Activated CD8-positive, alpha-beta memory T cell treated with anti-CD3 and anti-CD28 coated beads, Interleukin-2, amount 50 U/mL, for 48 hours (primary cell): ENCODE measurements around the gene NIPBL.
"Not testable (repeated sequence)": the region's sequence is repeated elsewhere in the genome, so short reads cannot be mapped to it uniquely, and the experiment has no call there.

Source experiments
- DNase-seq: peaks from one replicate; pipeline ENCODE4 v3.0.0-alpha.2; 2020

Gene NIPBL

GRCh38 chr5:36950586-36951457 is 74.3 kb downstream of the NIPBL start:
- no peak for DNase-seq

- no peak for DNase-seq
These were observed 76.5 kb downstream of the NIPBL start for GRCh38 chr5:36953043-36953442.

- no peak for DNase-seq
These were observed 81.5 kb downstream of the NIPBL start for GRCh38 chr5:36957953-36958537.

- no peak for DNase-seq
These were observed 82.0 kb downstream of the NIPBL start for GRCh38 chr5:36958612-36959011.

DNA sequence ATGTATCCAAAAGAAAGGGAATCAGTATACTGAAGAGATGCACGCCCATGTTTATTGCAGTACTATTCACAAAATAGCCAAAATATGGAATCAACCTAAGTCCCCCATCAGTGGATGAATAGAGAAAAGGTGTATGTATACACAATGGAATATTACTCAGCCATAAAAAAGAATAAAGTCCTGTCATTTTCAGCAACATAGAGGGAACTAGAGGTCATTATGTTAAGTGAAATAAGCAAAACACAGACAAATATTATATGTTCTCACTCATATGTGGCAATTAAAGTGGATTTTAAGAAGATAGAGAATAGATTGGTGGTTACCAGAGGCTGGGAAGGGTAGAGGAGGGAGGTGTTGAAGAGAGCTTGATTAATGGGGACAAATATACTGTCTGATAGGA is 88.6 kb downstream of the NIPBL start:
- DNase-seq = no peak

GRCh38 chr5:36969700-36970395 is 93.3 kb downstream of the NIPBL start:
- no peak for DNase-seq

DNA sequence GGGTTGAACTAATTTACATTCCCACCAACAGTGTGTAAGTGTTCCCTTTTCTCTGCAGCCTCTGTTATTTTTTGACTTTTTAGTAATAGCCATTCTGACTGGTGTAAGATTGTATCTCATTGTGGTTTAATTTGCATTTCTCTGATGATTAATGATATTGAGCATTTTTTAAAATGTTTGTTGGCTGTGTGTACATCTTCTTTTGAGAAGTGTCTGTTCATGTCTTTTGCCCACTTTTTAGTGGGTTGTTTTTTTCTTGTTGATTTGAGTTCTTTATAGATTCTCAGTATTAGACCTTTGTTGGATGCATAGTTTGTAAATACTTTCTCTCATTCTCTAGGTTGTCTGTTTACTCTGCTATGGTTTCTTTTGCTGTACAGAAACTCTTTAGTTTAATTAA is 101.6 kb downstream of the NIPBL start:
- no peak for DNase-seq

DNA sequence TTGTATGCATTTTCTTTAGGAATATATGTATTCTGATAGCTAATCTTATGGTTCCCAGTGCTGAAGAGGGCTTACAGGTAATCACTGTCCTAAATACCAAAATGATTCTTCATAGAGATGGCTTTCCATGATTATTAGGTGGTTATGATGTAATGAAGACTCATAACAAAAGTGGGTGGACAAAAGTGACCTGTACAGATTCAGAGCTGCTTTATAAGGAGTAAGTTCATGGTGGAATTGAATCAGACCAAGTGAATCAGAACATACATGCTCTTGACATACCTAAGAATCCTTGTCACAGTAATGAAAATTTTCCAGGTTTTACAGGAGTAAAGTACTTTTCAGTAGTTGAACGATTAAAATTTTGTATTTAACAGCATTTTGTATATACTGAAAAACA is 105.6 kb downstream of the NIPBL start:
- DNase-seq = no peak

GRCh38 chr5:36985387-36985786 is 108.8 kb downstream of the NIPBL start:
- no peak for DNase-seq

- DNase-seq = no peak
These were observed 111.8 kb downstream of the NIPBL start for GRCh38 chr5:36988396-36988795.

GRCh38 chr5:36998578-36998977 is 122.0 kb downstream of the NIPBL start:
- no peak for DNase-seq

DNA sequence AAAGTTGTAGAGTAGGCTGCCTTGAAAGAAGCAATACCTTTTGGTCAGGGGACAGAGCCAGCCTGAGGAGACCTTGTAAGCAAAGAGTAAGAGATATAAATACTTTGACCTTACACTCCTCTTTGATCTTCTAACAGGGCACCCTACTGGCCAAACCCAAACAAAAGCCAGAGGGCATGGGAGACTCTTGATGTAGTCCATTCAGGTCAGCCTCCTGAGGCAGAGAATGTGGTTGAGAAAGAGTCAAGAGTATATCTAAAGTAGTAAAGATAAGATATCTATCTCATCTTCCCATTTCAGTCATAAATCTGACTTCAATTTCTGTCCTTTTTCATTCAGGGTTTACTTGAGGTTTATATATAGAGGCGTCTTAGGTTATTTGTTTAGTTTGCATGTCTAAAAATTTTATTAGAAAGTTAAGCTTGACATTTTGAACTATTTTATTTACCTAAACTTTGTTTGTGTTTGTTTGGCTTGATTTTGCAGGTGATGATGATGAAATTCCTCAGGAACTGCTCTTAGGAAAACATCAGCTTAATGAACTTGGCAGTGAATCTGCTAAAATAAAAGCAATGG is 125.7 kb downstream of the NIPBL start:
- no peak for DNase-seq

DNA sequence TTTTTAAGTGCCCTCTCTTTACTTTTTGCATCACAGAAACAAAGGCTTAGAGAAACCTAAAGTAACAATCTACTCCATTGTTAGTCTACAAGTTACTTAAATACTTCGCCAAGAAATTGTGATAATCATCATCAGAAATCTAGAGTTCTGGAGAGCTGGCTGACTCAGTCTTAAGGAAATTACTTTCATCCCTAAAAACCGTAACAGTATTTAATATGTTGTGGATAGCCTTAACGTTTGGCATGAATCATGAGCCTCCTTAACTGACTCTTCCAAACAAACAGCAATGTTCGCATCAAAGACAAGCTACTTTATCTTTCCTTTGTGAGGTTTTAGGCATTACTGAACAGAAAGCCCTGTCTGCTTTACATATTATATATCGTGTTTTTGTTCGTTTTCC is 128.7 kb downstream of the NIPBL start:
- DNase-seq = no peak

DNA sequence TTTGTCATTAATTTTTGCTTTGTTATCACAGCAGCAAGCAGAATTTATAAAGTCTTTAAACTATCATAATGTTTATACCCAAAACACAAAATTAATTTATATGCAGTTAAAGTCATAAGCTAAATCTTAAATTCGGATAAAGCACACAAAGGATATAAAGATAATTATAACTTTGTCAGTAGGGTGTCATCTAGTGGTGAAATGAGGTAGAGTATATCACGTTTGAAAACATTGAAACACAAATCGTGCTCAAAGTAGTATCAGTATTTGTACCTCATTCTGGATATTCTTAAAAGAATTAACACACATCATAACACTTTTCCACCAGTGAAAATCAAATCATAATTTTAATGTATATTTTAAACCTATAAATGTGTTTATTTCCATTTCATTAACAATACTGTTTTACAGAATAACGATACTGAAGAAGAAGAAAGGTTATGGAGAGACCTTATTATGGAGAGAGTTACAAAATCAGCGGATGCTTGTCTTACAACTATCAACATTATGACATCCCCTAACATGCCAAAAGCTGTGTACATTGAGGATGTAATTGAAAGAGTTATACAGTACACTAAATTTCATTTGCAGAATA is 129.5 kb downstream of the NIPBL start:
- no peak for DNase-seq

DNA sequence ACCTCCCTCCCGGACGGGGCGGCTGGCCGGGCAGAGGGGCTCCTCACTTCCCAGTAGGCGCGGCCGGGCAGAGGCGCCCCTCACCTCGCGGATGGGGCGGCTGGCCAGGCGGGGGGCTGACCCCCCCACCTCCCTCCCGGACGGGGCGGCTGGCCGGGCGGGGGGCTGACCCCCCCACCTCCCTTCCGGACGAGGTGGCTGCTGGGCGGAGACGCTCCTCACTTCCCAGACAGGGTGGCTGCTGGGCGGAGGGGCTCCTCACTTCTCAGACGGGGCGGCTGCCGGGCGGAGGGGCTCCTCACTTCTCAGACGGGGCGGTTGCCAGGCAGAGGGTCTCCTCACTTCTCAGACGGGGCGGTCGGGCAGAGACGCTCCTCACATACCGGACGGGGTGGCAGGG is 136.6 kb downstream of the NIPBL start:
- DNase-seq = not testable (repeated sequence)

GRCh38 chr5:37014321-37014720 is 137.8 kb downstream of the NIPBL start:
- DNase-seq = no peak

DNA sequence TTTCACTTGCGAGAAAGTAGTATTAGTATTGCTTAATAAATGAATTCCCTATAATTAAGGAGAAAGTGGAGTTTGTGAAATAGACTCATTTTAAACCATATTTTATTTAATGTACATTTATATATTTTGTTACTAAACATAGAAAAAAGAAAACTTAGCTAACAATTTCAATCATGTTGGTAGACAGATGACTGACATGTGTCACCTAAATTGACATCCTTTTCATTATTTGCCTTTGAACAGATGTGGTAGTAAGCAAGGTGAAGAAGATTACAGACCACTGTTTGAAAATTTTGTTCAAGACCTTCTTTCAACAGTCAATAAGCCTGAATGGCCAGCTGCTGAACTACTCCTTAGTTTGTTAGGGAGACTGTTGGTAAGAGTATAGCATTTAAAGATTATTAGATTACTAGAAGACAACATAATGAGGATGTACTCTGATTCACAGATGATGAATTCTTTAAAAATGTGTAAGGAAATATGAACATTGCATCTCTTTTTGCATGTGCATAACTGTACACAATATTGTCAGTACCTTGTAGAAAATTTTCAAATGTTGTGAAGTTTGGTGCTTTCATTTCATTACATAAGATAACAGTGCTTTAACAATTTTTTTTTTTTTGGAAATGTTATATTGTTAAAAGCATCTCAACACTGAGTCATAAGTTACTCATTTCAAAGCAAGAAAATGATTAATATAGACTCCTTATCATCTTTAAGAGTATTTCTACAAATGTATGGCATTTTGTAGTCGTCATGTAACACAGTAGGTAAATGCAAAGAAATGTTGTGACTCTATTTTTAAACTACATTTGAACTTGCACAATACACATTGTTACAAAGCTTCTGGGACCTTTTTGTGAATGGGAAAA is 139.5 kb downstream of the NIPBL start:
- DNase-seq = no peak

DNA sequence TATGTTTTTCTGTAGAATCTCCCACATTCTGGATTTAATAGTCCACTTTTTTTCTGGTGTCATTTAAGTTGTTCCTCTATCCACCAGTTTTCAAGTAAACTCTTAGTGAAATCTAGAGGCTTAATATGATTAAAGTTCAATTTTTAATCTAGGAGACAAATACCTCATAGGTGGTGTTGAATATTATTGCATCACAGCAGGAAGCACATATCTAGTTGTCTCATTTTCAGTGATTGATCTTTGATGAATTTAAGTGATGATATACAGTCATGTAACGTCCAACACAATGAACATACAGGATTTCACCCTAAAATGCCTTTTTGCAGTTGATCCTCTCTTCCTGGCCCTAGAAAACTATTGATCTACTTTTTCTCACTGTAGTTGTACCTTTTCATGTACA is 152.3 kb downstream of the NIPBL start:
- no peak for DNase-seq

- no peak for DNase-seq
These were observed 152.9 kb downstream of the NIPBL start for GRCh38 chr5:37029436-37029835.

DNA sequence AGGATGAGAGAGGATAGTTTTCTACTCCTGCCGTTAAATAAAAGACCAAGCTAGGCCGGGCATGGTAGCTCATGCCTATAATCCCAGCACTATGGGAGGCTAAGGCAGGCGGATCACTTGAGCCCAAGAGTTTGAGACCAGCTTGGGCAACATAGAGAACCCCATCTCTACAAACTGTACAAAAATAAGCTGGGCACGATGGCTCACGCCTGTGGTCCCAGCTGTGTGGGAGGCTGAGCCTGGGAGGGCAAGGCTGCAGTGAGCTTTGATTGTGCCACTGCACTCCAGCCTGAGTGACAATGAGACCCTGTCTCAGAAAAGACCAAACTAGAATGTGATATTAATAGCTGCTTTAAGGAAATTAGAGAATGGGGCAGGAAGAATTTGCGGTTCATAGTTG is 158.4 kb downstream of the NIPBL start:
- DNase-seq = no peak

DNA sequence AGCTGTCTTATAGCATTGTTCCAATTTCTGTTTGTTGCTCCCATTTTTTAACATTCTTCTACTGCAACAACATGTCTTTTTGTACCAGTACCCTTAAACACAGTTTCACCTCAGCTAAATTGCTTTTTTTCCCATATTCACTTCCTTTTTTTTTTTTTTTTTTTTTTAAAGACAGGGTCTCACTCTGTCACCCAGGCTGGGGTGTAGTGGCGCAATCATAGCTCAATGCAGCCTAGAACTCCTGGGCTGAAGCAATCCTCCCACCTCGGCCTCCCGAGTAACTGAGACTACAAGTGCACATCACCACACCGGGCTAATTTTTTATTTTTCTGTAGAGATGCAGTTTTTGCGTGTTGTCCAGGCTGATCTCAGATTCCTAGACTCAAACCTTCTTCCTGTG is 161.3 kb downstream of the NIPBL start:
- DNase-seq = no peak

DNA sequence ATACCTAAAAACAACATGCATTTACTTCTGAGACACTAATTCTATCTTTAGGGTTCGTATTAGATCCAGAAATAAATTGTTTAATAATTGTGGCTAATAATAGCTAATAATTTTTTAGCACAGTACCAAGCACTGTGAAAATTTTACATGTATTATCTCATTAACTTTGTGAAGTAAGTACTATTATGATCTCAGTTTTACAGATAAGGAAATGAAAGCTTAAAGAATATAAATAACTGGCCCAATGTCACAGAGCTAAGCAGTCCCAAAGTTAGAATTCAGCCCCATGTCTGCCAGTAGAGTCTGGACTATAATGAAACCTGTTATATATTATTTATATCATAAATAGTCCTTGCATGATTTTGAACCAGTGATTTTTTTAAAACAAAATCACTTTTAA is 163.3 kb downstream of the NIPBL start:
- no peak for DNase-seq
